Heart left ventricle (tissue), 13 donors: ENCODE results near the gene IL4R.

Experiments used
- POLR2A ChIP-seq, 2 donors: fragments of 450-650 bp; IDR thresholded peaks; one replicate each; pipeline ENCODE4 v1.6.1; 2017; ENCODE audit warnings: antibody characterized with exemption in 2 of 2, mild to moderate bottlenecking in 2 of 2, moderate library complexity in 2 of 2
- TF ChIP-seq, protein P1 (sequence below), 12 donors: fragments of 200-600 bp; sonication (generic) in 4 of 12; IDR thresholded peaks; one replicate each; pipeline versions ENCODE4 v1.5.0 to v1.8.0; 2018 to 2022; ENCODE audit warnings: antibody characterized with exemption in 12 of 12, mild to moderate bottlenecking in 5 of 12
- donor health status: ischemic (EF 13 %, LVEDD 7.1; RV severe dilation, severe dysfunction).
- donor health status: DM: no; HTN: yes; CAD: no.
- donor health status: DM: no; HTN: no; CAD: no.
- donor health status: ischemic (EF 25% LVEDD 6.9; RV normal size, moderate dysfunction).
- donor health status: ischemic (EF 25% LVEDD 5.7; RV mildly dilated, moderate dysfunction).
- donor health status: ischemic (EF 35%, LVEDD 5.7; RV mildly dilated, moderate dysfunction).
- donor health status: nonischemic (EF 11% LVEDD 7.7; RV severe dilation, severe dysfunction).
- donor health status: DM: yes; HTN: yes; CAD: no.
- donor health status: PGD.
- donor health status: ischemic (EF 29% LVEDD 5.4; RV normal size, mild dysfunction).
- donor health status: nonischemic (EF 23%, LVEDD 6.1; RV moderate dilation, normal function).

DNA sequence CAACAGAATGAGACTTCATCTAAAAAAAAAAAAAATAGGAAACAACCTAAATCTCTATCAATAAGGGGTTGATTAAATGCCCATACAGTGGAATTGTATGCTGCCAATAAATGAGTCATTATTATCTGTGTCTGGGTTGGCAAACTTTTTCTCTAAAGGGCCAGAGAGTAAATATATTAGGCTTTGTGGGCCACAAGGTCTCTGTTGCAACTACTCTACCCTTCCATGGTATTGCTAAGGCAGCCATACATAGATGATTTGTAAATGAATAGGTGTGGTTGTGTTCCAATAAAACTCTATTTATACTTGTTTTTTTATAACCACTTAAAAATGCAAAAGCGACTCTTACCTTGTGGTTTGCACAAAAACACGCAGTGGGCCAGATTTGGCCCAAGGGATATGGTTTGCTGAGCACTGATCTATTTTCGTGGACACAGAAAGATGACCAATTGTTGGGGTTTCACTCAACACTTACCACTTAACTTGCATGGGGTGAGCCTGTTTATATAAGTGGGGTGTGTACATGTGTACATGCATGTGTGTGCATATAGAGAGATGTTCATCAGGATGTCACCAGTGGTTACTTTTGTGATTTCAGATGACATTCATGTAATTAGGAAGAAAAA is 12.4 kb upstream of the IL4R start:
- TF ChIP-seq, protein P1, sequence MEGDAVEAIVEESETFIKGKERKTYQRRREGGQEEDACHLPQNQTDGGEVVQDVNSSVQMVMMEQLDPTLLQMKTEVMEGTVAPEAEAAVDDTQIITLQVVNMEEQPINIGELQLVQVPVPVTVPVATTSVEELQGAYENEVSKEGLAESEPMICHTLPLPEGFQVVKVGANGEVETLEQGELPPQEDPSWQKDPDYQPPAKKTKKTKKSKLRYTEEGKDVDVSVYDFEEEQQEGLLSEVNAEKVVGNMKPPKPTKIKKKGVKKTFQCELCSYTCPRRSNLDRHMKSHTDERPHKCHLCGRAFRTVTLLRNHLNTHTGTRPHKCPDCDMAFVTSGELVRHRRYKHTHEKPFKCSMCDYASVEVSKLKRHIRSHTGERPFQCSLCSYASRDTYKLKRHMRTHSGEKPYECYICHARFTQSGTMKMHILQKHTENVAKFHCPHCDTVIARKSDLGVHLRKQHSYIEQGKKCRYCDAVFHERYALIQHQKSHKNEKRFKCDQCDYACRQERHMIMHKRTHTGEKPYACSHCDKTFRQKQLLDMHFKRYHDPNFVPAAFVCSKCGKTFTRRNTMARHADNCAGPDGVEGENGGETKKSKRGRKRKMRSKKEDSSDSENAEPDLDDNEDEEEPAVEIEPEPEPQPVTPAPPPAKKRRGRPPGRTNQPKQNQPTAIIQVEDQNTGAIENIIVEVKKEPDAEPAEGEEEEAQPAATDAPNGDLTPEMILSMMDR (IDR thresholded peaks at IDR 0.05) = no peak
- TF ChIP-seq POLR2A (IDR thresholded peaks at IDR 0.05) = no peak
